Activated T-cell treated with anti-CD3 and anti-CD28 coated beads, Interleukin-2, amount 50 U/mL, for 24 hours (primary cell): ENCODE data around the gene LDLRAD3.

Source experiments
- DNase-seq: peaks from one replicate; pipeline ENCODE4 v3.0.0-alpha.2; 2020
- H3K27ac Mint-ChIP-seq: 2 replicates; pipeline ENCODE4 v1.8.0; 2020; ENCODE audit warnings: mild to moderate bottlenecking, mixed read lengths
- H3K27me3 Mint-ChIP-seq: 2 replicates; pipeline ENCODE4 v1.8.0; 2020; ENCODE audit warnings: mixed read lengths
- H3K36me3 Mint-ChIP-seq: 2 replicates; pipeline ENCODE4 v1.8.0; 2020; ENCODE audit warnings: low read depth, mixed read lengths
- H3K4me1 Mint-ChIP-seq: 2 replicates; pipeline ENCODE4 v1.8.0; 2020; ENCODE audit warnings: low read depth, mixed read lengths
- H3K4me3 Mint-ChIP-seq: 2 replicates; pipeline ENCODE4 v1.8.0; 2020; ENCODE audit warnings: mild to moderate bottlenecking, moderate library complexity, mixed read lengths
- H3K9me3 Mint-ChIP-seq: 2 replicates; pipeline ENCODE4 v1.8.0; 2020; ENCODE audit warnings: mixed read lengths

The LDLRAD3 gene

GRCh38 chr11:36019722-36020121, 75.9 kb downstream of the LDLRAD3 start:
- Mint-ChIP-seq H3K27ac (no peak overlapping the region), H3K4me3 (no peak overlapping the region), H3K4me1 (no peaks in the 10 kb centered on the region), H3K36me3 (no peaks in the 10 kb centered on the region), H3K27me3 (peaks cover 18% of the 10 kb centered on the region), H3K9me3 (no peaks in the 10 kb centered on the region)
- no peak for DNase-seq

- Mint-ChIP-seq H3K4me1 (no peaks in the 10 kb centered on the region), H3K4me3 (no peak overlapping the region), H3K36me3 (no peaks in the 10 kb centered on the region), H3K9me3 (no peaks in the 10 kb centered on the region), H3K27ac (no peak overlapping the region), H3K27me3 (peaks cover 22% of the 10 kb centered on the region)
- DNase-seq = no peak
These were observed 79.0 kb downstream of the LDLRAD3 start for GRCh38 chr11:36022882-36023281.

GRCh38 chr11:36023922-36024321, 80.1 kb downstream of the LDLRAD3 start:
- H3K27ac Mint-ChIP-seq = no peak overlapping the region
- no peak for DNase-seq
- peaks cover 21% of the 10 kb centered on the region for H3K27me3 Mint-ChIP-seq
- no peak overlapping the region for H3K4me3 Mint-ChIP-seq
- H3K36me3 Mint-ChIP-seq = no peaks in the 10 kb centered on the region
- no peaks in the 10 kb centered on the region for H3K4me1 Mint-ChIP-seq
- no peaks in the 10 kb centered on the region for H3K9me3 Mint-ChIP-seq

GRCh38 chr11:36024716-36025115, 80.9 kb downstream of the LDLRAD3 start:
- H3K27me3 Mint-ChIP-seq = peaks cover 13% of the 10 kb centered on the region
- H3K4me1 Mint-ChIP-seq = no peaks in the 10 kb centered on the region
- H3K36me3 Mint-ChIP-seq = no peaks in the 10 kb centered on the region
- H3K27ac Mint-ChIP-seq = no peak overlapping the region
- no peak overlapping the region for H3K4me3 Mint-ChIP-seq
- DNase-seq = no peak
- H3K9me3 Mint-ChIP-seq = no peaks in the 10 kb centered on the region

- Mint-ChIP-seq H3K4me3 (no peak overlapping the region), H3K9me3 (no peaks in the 10 kb centered on the region), H3K4me1 (no peaks in the 10 kb centered on the region), H3K27ac (no peak overlapping the region), H3K27me3 (peaks cover 4% of the 10 kb centered on the region), H3K36me3 (no peaks in the 10 kb centered on the region)
- DNase-seq = no peak
These were observed 82.6 kb downstream of the LDLRAD3 start for GRCh38 chr11:36026315-36026968.

GRCh38 chr11:36027731-36028130, 83.9 kb downstream of the LDLRAD3 start:
- Mint-ChIP-seq H3K4me3 (no peak overlapping the region), H3K9me3 (no peaks in the 10 kb centered on the region), H3K36me3 (no peaks in the 10 kb centered on the region), H3K27me3 (peaks cover 4% of the 10 kb centered on the region), H3K27ac (no peak overlapping the region), H3K4me1 (no peaks in the 10 kb centered on the region)
- no peak for DNase-seq

GRCh38 chr11:36029616-36030015, 85.8 kb downstream of the LDLRAD3 start:
- Mint-ChIP-seq H3K9me3 (no peaks in the 10 kb centered on the region), H3K4me3 (no peak overlapping the region), H3K36me3 (no peaks in the 10 kb centered on the region), H3K27ac (no peak overlapping the region), H3K4me1 (no peaks in the 10 kb centered on the region), H3K27me3 (peaks cover 4% of the 10 kb centered on the region)
- no peak for DNase-seq

- H3K27me3 Mint-ChIP-seq = peaks cover 4% of the 10 kb centered on the region
- no peaks in the 10 kb centered on the region for H3K9me3 Mint-ChIP-seq
- H3K4me3 Mint-ChIP-seq = no peak overlapping the region
- no peaks in the 10 kb centered on the region for H3K4me1 Mint-ChIP-seq
- H3K36me3 Mint-ChIP-seq = no peaks in the 10 kb centered on the region
- H3K27ac Mint-ChIP-seq = no peak overlapping the region
- no peak for DNase-seq
These were observed 86.9 kb downstream of the LDLRAD3 start for GRCh38 chr11:36030731-36031281.

GRCh38 chr11:36033082-36033751, 89.4 kb downstream of the LDLRAD3 start:
- Mint-ChIP-seq H3K27ac (no peak overlapping the region), H3K27me3 (no peaks in the 10 kb centered on the region), H3K9me3 (no peaks in the 10 kb centered on the region), H3K4me1 (no peaks in the 10 kb centered on the region), H3K4me3 (no peak overlapping the region), H3K36me3 (no peaks in the 10 kb centered on the region)
- no peak for DNase-seq

GRCh38 chr11:36033936-36034335, 90.1 kb downstream of the LDLRAD3 start:
- Mint-ChIP-seq H3K4me1 (no peaks in the 10 kb centered on the region), H3K9me3 (no peaks in the 10 kb centered on the region), H3K27me3 (no peaks in the 10 kb centered on the region), H3K27ac (no peak overlapping the region), H3K4me3 (no peak overlapping the region), H3K36me3 (no peaks in the 10 kb centered on the region)
- DNase-seq = no peak

GRCh38 chr11:36034551-36035331, 90.9 kb downstream of the LDLRAD3 start:
- no peak overlapping the region for H3K27ac Mint-ChIP-seq
- no peaks in the 10 kb centered on the region for H3K36me3 Mint-ChIP-seq
- no peak for DNase-seq
- H3K4me1 Mint-ChIP-seq = no peaks in the 10 kb centered on the region
- H3K4me3 Mint-ChIP-seq = no peak overlapping the region
- peaks cover 1% of the 10 kb centered on the region for H3K27me3 Mint-ChIP-seq
- no peaks in the 10 kb centered on the region for H3K9me3 Mint-ChIP-seq

- H3K4me1 Mint-ChIP-seq = no peaks in the 10 kb centered on the region
- DNase-seq = no peak
- no peak overlapping the region for H3K27ac Mint-ChIP-seq
- no peak overlapping the region for H3K4me3 Mint-ChIP-seq
- no peaks in the 10 kb centered on the region for H3K9me3 Mint-ChIP-seq
- H3K36me3 Mint-ChIP-seq = no peaks in the 10 kb centered on the region
- peaks cover 5% of the 10 kb centered on the region for H3K27me3 Mint-ChIP-seq
These were observed 91.6 kb downstream of the LDLRAD3 start for GRCh38 chr11:36035454-36035853.

- H3K4me3 Mint-ChIP-seq = no peak overlapping the region
- peaks cover 5% of the 10 kb centered on the region for H3K27me3 Mint-ChIP-seq
- DNase-seq = no peak
- no peaks in the 10 kb centered on the region for H3K9me3 Mint-ChIP-seq
- no peaks in the 10 kb centered on the region for H3K4me1 Mint-ChIP-seq
- H3K27ac Mint-ChIP-seq = no peak overlapping the region
- no peaks in the 10 kb centered on the region for H3K36me3 Mint-ChIP-seq
These were observed 92.1 kb downstream of the LDLRAD3 start for GRCh38 chr11:36035999-36036398.

GRCh38 chr11:36037031-36037430, 93.2 kb downstream of the LDLRAD3 start:
- Mint-ChIP-seq H3K36me3 (no peaks in the 10 kb centered on the region), H3K4me1 (no peaks in the 10 kb centered on the region), H3K27me3 (peaks cover 12% of the 10 kb centered on the region), H3K4me3 (no peak overlapping the region), H3K27ac (no peak overlapping the region), H3K9me3 (no peaks in the 10 kb centered on the region)
- DNase-seq = no peak

GRCh38 chr11:36038541-36038940, 94.7 kb downstream of the LDLRAD3 start:
- Mint-ChIP-seq H3K27me3 (peaks cover 13% of the 10 kb centered on the region), H3K4me1 (no peaks in the 10 kb centered on the region), H3K36me3 (no peaks in the 10 kb centered on the region)

More at GRCh38 chr11:36038541-36038940, 94.7 kb downstream of the LDLRAD3 start:
- Mint-ChIP-seq H3K4me3 (no peak overlapping the region), H3K27ac (no peak overlapping the region), H3K9me3 (no peaks in the 10 kb centered on the region)
- DNase-seq = no peak
